Tibial nerve (tissue), 4 donors: ENCODE data around the gene NUDT22. TPM values are rescaled to one million over a fixed set of nuclear protein-coding genes. Genes with fewer than 3 reads are reported as not detected.

Experiments used
- DNase-seq, 2 donors: peaks; one replicate each; pipeline ENCODE4 v3.0.0-alpha.2; 2019; ENCODE audit warnings: low spot score in 2 of 2
- H3K27ac ChIP-seq, 4 donors: fragments of 200-600 bp; sonication (generic) in 3 of 4; one replicate each; pipeline ENCODE4 v1.5.1; 2017 to 2019; ENCODE audit warnings: mild to moderate bottlenecking in 1 of 4
- H3K27me3 ChIP-seq, 2 donors: fragments of 200-600 bp; sonication (generic) in 1 of 2; one replicate each; pipeline versions ENCODE4 v1.5.1 to v1.6.0; 2017 to 2019
- H3K36me3 ChIP-seq, 3 donors: fragments of 200-600 bp; sonication (generic); one replicate each; pipeline ENCODE4 v1.5.1; 2018 to 2019
- H3K4me1 ChIP-seq, 4 donors: fragments of 200-600 bp; sonication (generic) in 3 of 4; one replicate each; pipeline ENCODE4 v1.5.1; 2017 to 2019
- H3K4me3 ChIP-seq, 4 donors: fragments of 200-600 bp; sonication (generic) in 3 of 4; one replicate each; pipeline ENCODE4 v1.5.1; 2017 to 2019; ENCODE audit warnings: mild to moderate bottlenecking in 1 of 4, moderate library complexity in 1 of 4
- H3K9me3 ChIP-seq, 4 donors: fragments of 200-600 bp; sonication (generic) in 3 of 4; one replicate each; pipeline ENCODE4 v1.5.1; 2017 to 2019
- CTCF ChIP-seq, 5 experiments: fragments of 200-600 bp in 3 of 5; fragments of 450-650 bp in 2 of 5; sonication (generic) in 3 of 5; IDR thresholded peaks; one replicate each; pipeline ENCODE4 v1.5.1; 2016 to 2019; ENCODE audit warnings: antibody characterized with exemption in 5 of 5, mild to moderate bottlenecking in 3 of 5, moderate library complexity in 2 of 5
- EP300 ChIP-seq, 2 donors: sonication (generic); formaldehyde crosslinking; IDR thresholded peaks; one replicate each; pipeline ENCODE4 v1.6.1; 2017; ENCODE audit warnings: antibody characterized with exemption in 2 of 2, mild to moderate bottlenecking in 1 of 2
- POLR2A ChIP-seq, 2 donors: fragments of 450-650 bp; IDR thresholded peaks; one replicate each; pipeline ENCODE4 v1.6.1; 2017; ENCODE audit warnings: antibody characterized with exemption in 2 of 2, mild to moderate bottlenecking in 2 of 2, moderate library complexity in 2 of 2
- WGBS, 2 donors: methylation state at CpG; one replicate each; pipeline ENCODE4 v1.1.5; 2018; 5-methylcytosine and 5-hydroxymethylcytosine counted together
- total RNA-seq, 4 donors: library from RNA; depleted of rRNA; stranded (reverse); fragments of >200 nt; gene quantifications; one replicate each; pipeline ENCODE4 v1.1.0, GENCODE V29; 2016

The NUDT22 gene
- total RNA-seq, 4 donors from 2014 or later, result 33.0 to 83.7 (median 60.2) TPM

DNA sequence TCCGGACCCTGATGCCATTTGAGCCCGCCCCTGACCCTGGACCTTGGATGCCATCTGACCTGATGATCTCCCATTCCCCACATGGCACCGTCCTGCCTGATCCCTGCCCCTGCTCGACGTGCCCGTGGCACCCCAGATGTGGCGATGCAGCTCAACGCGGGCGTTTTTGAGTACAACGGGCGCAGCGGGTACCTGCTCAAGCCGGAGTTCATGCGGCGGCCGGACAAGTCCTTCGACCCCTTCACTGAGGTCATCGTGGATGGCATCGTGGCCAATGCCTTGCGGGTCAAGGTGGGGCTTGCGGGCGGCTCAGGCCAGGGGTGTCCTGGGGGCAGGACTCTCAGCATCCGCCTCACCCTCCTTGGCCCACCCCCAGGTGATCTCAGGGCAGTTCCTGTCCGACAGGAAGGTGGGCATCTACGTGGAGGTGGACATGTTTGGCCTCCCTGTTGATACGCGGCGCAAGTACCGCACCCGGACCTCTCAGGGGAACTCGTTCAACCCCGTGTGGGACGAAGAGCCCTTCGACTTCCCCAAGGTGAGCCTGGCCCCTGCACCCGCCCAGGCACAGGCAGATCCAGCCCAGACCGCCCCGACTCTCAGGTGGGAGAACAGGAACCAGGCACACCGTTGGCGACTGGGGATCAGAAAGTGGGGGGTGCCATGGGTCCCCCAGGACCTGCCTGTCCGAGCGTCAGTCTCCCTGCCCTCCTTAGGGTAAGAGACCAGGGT is 36.4 kb downstream of the NUDT22 start:
- Histone ChIP-seq H3K36me3 (peaks cover 0 to 97% (median 6%) of the 10 kb centered on the region in 3 donors), H3K9me3 (no peaks in the 10 kb centered on the region), H3K4me1 (peaks cover 0 to 8% (median 5%) of the 10 kb centered on the region in 4 donors), H3K4me3 (no peak overlapping the region), H3K27ac (no peak overlapping the region), H3K27me3 (no peaks in the 10 kb centered on the region)
- DNase-seq, result no peak
- TF ChIP-seq POLR2A (IDR thresholded peaks at IDR 0.05) (no peak), CTCF (IDR thresholded peaks at IDR 0.05) (no peak), EP300 (IDR thresholded peaks at IDR 0.05) (no peak)
- 91 to 92% methylated on average over 34 to 36 of the region's 42 CpGs for WGBS, 2 donors

- WGBS, 2 donors, result 69 to 72% methylated on average over 16 to 28 of the region's 29 CpGs
- H3K27ac ChIP-seq, result no peak overlapping the region
Observed at GRCh38 chr11:64263021-64263946, 37.2 kb downstream of the NUDT22 start.

GRCh38 chr11:64263947-64264317 is 37.9 kb downstream of the NUDT22 start:
- TF ChIP-seq CTCF (IDR thresholded peaks at IDR 0.05) (no peak), POLR2A (IDR thresholded peaks at IDR 0.05) (no peak), EP300 (IDR thresholded peaks at IDR 0.05) (no peak)
- Histone ChIP-seq H3K4me3 (no peak overlapping the region), H3K27me3 (no peaks in the 10 kb centered on the region), H3K4me1 (peaks cover 0 to 23% (median 20%) of the 10 kb centered on the region in 4 donors), H3K27ac (no peak overlapping the region), H3K36me3 (peaks cover 0 to 82% (median 3%) of the 10 kb centered on the region in 3 donors), H3K9me3 (no peaks in the 10 kb centered on the region)
- DNase-seq, result no peak
- 79 to 87% methylated on average over 8 of the region's 8 CpGs for WGBS, 2 donors

More at GRCh38 chr11:64263021-64263946, 37.2 kb downstream of the NUDT22 start:
- no peak for DNase-seq
- no peaks in the 10 kb centered on the region for H3K27me3 ChIP-seq
- TF ChIP-seq EP300 (IDR thresholded peaks at IDR 0.05) (no peak), POLR2A (IDR thresholded peaks at IDR 0.05) (no peak), CTCF (IDR thresholded peaks at IDR 0.05) (no peak)
- peaks cover 0 to 17% (median 13%) of the 10 kb centered on the region in 4 donors for H3K4me1 ChIP-seq
- no peaks in the 10 kb centered on the region for H3K9me3 ChIP-seq
- H3K4me3 ChIP-seq, result no peak overlapping the region
- peaks cover 0 to 89% (median 6%) of the 10 kb centered on the region in 3 donors for H3K36me3 ChIP-seq

GRCh38 chr11:64264371-64264852 is 38.3 kb downstream of the NUDT22 start:
- DNase-seq, result no peak
- Histone ChIP-seq H3K27ac (no peak overlapping the region), H3K27me3 (no peaks in the 10 kb centered on the region), H3K36me3 (peaks cover 0 to 78% (median 0%) of the 10 kb centered on the region in 3 donors), H3K4me3 (no peak overlapping the region), H3K4me1 (peaks cover 0 to 27% (median 21%) of the 10 kb centered on the region in 4 donors), H3K9me3 (no peaks in the 10 kb centered on the region)
- WGBS, 2 donors, result 83 to 89% methylated on average over 10 of the region's 10 CpGs
- TF ChIP-seq POLR2A (IDR thresholded peaks at IDR 0.05) (no peak), CTCF (IDR thresholded peaks at IDR 0.05) (no peak), EP300 (IDR thresholded peaks at IDR 0.05) (no peak)
